ENCODE data around the gene BSG.

GRCh38 chr19:548886-549830, 23.2 kb upstream of the BSG start:
- no peak for TF ChIP-seq ATF2 (IDR thresholded peaks at IDR 0.05; ENCODE audit: low read length)
- no peak for TF ChIP-seq ZNF207 (IDR thresholded peaks at IDR 0.05; ENCODE audit: borderline replicate concordance)
- no peak for TF ChIP-seq E2F8 (IDR thresholded peaks at IDR 0.05; ENCODE audit: low read depth, partially characterized antibody)
- TF ChIP-seq CREM (IDR thresholded peaks at IDR 0.05; ENCODE audit: low read depth): no peak
- no peak for TF ChIP-seq TAF1 (IDR thresholded peaks at IDR 0.05; ENCODE audit: borderline replicate concordance, low read depth, low read length)
- TF ChIP-seq NFYA (IDR thresholded peaks at IDR 0.05; ENCODE audit: borderline replicate concordance, low read depth, low read length): no peak
- TF ChIP-seq HDAC6 (IDR thresholded peaks at IDR 0.05; ENCODE audit: unreplicated experiment): no peak
- no peak for TF ChIP-seq RELA (IDR thresholded peaks at IDR 0.05; ENCODE audit: borderline replicate concordance, partially characterized antibody)
- TF ChIP-seq REST (IDR thresholded peaks at IDR 0.05; ENCODE audit: low read depth, low read length): no peak
- TF ChIP-seq EP300 (IDR thresholded peaks at IDR 0.05; ENCODE audit: borderline replicate concordance in 1 of 2, control insufficient read depth in 1 of 2, low read depth in 2 of 2, low read length in 2 of 2): no peak
- no peak for TF ChIP-seq FOS (IDR thresholded peaks at IDR 0.05; ENCODE audit: borderline replicate concordance, extremely low read depth, insufficient read length)
- TF ChIP-seq ATF3 (IDR thresholded peaks at IDR 0.05; ENCODE audit: borderline replicate concordance, extremely low read depth, low read depth, low read length): no peak
